Effector memory CD8-positive, alpha-beta T cell (primary cell): Measurements from ENCODE around the gene PRRT2.
"Not testable (repeated sequence)": the region's sequence is repeated elsewhere in the genome, so short reads cannot be mapped to it uniquely, and the experiment has no call there.

ENCODE experiments used
- ATAC-seq: fragments of 150-1000 bp; cut with Tn5 transposase; replicated peaks from 2 replicates; pipeline ENCODE4 v1.10.0; 2021; ENCODE audit warnings: mild to moderate bottlenecking, moderate library complexity
- DNase-seq, 3 experiments: peaks; one replicate each; pipeline ENCODE4 v3.0.0; 2021
- H3K27ac Mint-ChIP-seq, 2 donors: one replicate each; pipeline ENCODE4 v1.8.0; 2022; ENCODE audit warnings: mild to moderate bottlenecking in 2 of 2, mixed read lengths in 2 of 2, moderate library complexity in 2 of 2
- H3K27me3 Mint-ChIP-seq, 2 donors: one replicate each; pipeline ENCODE4 v1.8.0; 2022; ENCODE audit warnings: mixed read lengths in 2 of 2
- H3K36me3 Mint-ChIP-seq: one replicate; pipeline ENCODE4 v1.8.0; 2022; ENCODE audit warnings: mild to moderate bottlenecking, moderate library complexity, mixed read lengths; ENCODE audit not compliant: insufficient read depth
- H3K4me1 Mint-ChIP-seq, 2 donors: one replicate each; pipeline ENCODE4 v1.8.0; 2022; ENCODE audit warnings: low read depth in 2 of 2, mixed read lengths in 2 of 2
- H3K4me3 Mint-ChIP-seq, 2 donors: one replicate each; pipeline ENCODE4 v1.8.0; 2022; ENCODE audit warnings: mild to moderate bottlenecking in 2 of 2, mixed read lengths in 2 of 2, moderate library complexity in 2 of 2
- H3K9me3 Mint-ChIP-seq, 2 donors: one replicate each; pipeline ENCODE4 v1.8.0; 2022; ENCODE audit warnings: mixed read lengths in 2 of 2

PRRT2 gene

DNA sequence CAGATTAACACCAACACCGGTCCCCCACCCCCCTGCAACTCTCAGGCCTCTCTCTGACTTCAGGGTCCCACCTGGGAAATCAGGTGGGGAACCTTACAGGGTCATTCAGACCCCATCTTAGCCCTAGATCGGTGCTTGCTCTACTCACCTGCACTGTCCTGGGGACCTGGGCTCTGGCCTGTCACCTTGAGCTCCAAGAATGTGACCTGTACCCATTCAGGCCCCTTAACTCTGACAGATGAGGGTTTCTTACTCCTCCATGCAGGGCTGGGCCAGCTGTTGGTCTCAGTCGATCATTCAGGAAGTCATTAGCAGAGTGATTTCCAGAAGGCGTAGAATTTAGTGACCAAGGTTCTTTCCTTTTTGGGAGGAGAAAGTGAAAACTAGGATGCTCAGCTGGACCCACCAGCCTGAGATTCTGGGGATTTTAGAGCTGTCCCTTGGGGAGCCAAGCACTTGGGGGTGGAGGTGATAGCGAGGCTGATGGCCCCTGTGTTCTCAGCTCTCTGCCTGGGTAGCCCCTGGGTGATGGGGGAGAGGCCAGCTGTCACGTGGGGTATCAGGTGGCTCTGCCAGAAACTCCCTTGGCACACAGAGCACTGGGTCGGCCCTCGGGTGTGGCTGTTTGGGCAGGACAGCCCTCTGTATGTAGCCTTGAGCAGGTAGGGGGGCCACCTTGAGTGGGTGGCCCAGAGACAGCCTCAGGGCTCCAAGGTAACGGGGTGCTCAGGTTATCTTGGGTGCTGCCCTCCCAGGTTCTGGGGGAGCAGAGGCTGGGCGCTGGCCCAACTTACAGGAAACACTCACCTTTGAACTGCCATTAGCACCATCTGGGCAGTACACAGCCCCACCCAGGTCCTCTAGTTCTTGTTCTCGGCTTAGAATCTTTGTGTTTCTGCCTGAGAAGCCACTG is 9.0 kb downstream of the PRRT2 start:
- H3K4me1 Mint-ChIP-seq = peaks cover 62 to 69% of the 10 kb centered on the region in 2 donors
- no peaks in the 10 kb centered on the region for H3K27me3 Mint-ChIP-seq
- H3K9me3 Mint-ChIP-seq = no peaks in the 10 kb centered on the region
- peak overlapping the region; percentile 94 for H3K27ac Mint-ChIP-seq
- H3K36me3 Mint-ChIP-seq = peaks cover 44% of the 10 kb centered on the region
- ATAC-seq (peak; percentile 66), DNase-seq (peak in 2 of 3 experiments; percentile 41 to 53)
- peak overlapping the region; percentile 96 to 98 for H3K4me3 Mint-ChIP-seq

DNA sequence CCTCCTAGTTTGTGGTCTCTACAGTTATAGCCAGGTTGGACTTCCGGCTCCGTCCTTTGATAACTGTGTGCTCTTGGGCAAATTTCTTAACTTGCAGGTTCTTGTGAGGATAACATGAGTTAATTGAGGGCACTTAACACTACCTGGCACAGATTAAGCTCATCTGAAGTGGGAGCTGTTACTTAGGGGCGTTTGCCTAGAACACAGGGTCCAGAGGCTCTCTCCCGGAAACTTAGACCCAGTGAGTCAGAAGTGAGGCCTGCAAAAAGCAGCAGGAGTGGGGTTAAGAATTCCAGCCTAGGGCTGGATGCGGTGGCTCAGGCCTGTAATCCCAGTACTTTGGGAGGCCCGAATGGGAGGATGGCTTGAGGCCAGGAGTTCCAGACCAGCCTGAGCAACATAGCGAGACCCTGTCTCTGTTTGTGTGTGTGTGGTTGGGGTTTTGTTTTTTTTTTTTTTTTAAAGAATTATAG is 9.7 kb downstream of the PRRT2 start:
- Mint-ChIP-seq H3K27ac (peak overlapping the region; percentile 94), H3K36me3 (peaks cover 40% of the 10 kb centered on the region), H3K27me3 (no peaks in the 10 kb centered on the region), H3K4me1 (peaks cover 59 to 68% of the 10 kb centered on the region in 2 donors), H3K9me3 (no peaks in the 10 kb centered on the region), H3K4me3 (peak overlapping the region; percentile 96 to 98)
- DNase-seq = no peak
- ATAC-seq = no peak

DNA sequence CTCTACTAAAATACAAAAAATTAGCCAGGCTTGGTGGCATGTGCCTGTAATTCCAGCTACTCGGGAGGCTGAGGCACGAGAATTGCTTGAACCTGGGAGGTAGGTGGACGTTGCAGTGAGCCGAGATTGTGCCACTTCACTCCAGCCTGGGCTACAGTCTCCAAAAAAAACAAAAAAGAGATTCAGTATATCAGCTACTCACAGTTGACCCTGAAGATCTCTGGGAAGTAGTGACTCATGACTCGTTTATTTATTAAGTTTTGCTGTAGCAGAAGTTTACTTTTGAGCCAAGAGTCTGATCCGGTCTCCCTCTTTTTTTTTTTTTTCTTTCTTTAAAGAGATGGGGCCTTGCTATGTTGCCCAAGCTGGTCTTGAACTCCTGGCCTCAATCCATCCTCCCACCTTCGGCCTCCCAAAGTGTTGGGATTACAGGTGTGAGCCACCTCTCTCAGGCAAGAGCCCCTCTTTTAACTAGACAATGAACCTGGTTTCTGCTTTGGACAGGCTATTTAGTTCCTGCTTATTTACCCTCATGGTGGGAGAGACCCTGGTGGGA is 12.7 kb downstream of the PRRT2 start:
- Mint-ChIP-seq H3K4me3 (peak overlapping the region; percentile 52 to 72), H3K4me1 (peaks cover 47 to 60% of the 10 kb centered on the region in 2 donors)
- no peak for ATAC-seq

DNA sequence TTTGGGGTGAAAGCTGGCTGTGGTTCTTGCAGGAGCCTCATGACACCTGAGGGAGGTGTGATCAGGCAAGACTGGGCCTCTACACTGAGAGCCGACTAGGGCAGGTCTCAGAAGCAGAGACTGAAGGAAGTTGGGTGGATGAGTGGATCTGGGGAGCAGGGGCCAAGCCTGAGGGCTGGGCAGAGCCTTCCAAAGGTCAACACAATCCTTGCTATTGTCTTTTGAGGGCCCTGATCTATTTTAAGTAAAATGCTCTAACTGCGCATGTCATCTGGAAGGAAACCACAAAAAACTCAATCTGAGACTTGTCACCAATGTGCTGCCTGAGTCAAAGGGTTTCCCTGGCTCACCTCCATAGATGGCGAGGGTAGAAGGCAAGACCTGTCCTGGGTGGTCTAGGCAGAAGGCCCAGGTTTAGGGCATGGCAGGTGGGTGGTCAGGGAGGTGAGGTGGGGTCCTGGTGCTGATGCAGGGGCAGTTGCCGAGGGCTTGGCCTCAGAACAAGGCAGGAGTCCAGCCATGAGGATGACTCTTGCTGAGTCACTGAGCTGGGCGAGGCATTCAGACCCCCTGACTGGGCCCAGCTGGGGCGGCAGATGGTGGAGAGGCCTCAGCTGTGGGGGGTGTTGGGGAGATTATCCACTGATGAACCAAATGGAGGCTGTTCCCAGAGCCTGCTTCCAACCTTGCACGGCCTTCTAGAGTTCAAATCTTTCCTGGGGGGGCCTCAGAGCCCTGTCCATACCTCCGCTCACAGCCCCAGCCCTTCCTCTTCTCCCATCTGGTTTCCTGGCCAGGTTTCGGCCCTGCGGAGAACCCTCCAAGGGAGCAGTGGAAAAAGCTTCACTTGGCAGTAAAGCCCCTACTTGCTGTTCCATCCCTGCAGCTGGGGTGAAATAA is 13.4 kb downstream of the PRRT2 start:
- Mint-ChIP-seq H3K9me3 (no peaks in the 10 kb centered on the region), H3K27me3 (no peaks in the 10 kb centered on the region), H3K27ac (peak overlapping the region; percentile 88 to 92), H3K4me3 (peak overlapping the region; percentile 52 to 72), H3K36me3 (peaks cover 10% of the 10 kb centered on the region), H3K4me1 (peaks cover 42 to 59% of the 10 kb centered on the region in 2 donors)
- ATAC-seq = no peak
- no peak for DNase-seq

More for the DNA sequence above, 12.7 kb downstream of the PRRT2 start:
- Mint-ChIP-seq H3K27ac (peak overlapping the region; percentile 88 to 92), H3K36me3 (peaks cover 16% of the 10 kb centered on the region), H3K9me3 (no peaks in the 10 kb centered on the region), H3K27me3 (no peaks in the 10 kb centered on the region)
- no peak for DNase-seq

DNA sequence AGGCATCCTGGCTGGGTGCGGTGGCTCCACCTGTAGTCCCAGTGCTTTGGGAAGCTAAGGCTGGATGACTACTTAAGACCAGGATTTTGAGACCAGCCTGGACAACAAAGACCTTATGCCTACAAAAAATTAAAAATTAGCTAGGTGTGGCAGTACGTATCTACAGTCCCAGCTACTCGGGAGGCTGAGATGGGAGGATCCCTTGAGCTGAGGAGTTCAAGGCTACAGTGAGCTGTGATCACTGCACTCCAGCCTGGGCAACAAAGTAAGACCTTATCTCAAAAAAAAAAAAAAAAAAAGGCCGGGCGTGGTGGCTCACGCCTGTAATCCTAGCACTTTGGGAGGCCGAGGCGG is 14.3 kb downstream of the PRRT2 start:
- Mint-ChIP-seq H3K4me1 (peaks cover 35 to 58% of the 10 kb centered on the region in 2 donors), H3K4me3 (peak overlapping the region; percentile 63 to 70), H3K27me3 (no peaks in the 10 kb centered on the region), H3K36me3 (peaks cover 6% of the 10 kb centered on the region), H3K9me3 (no peaks in the 10 kb centered on the region), H3K27ac (peak overlapping the region; percentile 71 to 91)
- ATAC-seq = no peak
- no peak for DNase-seq

DNA sequence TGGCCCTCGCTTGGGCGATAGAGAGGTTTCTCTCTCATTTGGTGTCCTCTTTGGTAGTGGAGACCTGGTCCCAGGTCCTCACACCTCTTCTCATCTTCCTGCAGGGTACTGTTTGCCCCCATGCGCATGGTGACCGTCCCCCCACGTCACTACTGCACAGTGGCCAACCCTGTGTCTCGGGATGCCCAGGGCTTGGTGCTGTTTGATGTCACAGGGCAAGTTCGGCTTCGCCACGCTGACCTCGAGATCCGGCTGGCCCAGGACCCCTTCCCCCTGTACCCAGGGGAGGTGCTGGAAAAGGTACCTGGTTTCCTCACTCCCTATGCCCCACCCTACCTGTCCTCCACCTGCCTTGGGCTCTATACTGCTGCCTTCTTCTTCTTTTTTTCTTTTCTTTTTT is 18.8 kb downstream of the PRRT2 start:
- no peak overlapping the region for H3K4me3 Mint-ChIP-seq
- peaks cover 50% of the 10 kb centered on the region for H3K36me3 Mint-ChIP-seq
- no peak for DNase-seq
- H3K9me3 Mint-ChIP-seq = no peaks in the 10 kb centered on the region
- H3K27ac Mint-ChIP-seq = peak overlapping the region in 1 of 2 donors; percentile 19
- no peaks in the 10 kb centered on the region for H3K27me3 Mint-ChIP-seq
- peaks cover 15 to 30% of the 10 kb centered on the region in 2 donors for H3K4me1 Mint-ChIP-seq
- no peak for ATAC-seq

DNA sequence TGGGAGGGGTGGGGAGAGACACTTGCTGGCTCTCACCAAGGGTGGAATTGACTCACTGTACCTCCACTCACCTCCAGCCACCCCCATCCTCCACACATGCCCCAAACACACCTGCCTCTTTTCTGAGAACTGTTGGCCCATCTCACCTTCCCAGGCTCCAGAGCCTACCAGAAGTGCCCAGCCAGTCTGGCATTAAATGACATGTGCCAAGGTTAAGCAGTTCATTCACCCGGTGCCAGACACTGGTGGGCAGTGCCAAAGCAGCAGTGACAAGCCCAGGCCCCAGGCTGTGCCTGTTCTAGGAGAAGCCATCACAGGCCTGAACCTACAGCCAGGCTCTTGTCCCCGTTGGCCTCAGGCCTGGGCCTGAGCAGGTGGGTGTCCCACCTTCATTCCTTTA is 19.5 kb downstream of the PRRT2 start:
- Mint-ChIP-seq H3K36me3 (peaks cover 55% of the 10 kb centered on the region), H3K27ac (peak overlapping the region; percentile 19 to 63), H3K4me3 (no peak overlapping the region), H3K9me3 (no peaks in the 10 kb centered on the region), H3K27me3 (no peaks in the 10 kb centered on the region), H3K4me1 (peaks cover 13 to 27% of the 10 kb centered on the region in 2 donors)
- ATAC-seq = no peak
- no peak for DNase-seq

DNA sequence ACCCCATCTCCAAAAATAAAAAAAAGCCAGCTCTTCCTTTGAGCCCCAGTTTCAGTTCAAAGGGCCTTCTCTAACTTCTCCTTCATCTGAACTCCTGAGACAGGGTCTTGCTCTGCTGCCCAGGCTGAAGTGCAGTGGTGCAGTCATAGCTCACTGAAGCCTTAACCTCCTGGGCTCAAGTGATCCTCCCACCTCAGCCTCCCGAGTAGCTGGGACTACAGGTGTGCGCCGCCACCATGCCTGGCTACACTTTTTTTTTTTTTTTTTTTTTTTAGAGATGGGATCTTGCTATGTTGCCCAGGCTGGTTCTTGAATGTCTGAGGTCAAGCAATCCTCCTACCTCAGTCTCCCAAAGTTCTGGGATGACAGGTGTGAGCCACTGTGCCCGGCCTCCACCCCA is 21.2 kb downstream of the PRRT2 start:
- DNase-seq, H3K9me3 Mint-ChIP-seq, H3K4me3 Mint-ChIP-seq, H3K27me3 Mint-ChIP-seq, ATAC-seq: not testable (repeated sequence)
- peaks cover 6 to 15% of the 10 kb centered on the region in 2 donors for H3K4me1 Mint-ChIP-seq
- H3K27ac Mint-ChIP-seq = peak overlapping the region in 1 of 2 donors; percentile 28
- H3K36me3 Mint-ChIP-seq = peaks cover 64% of the 10 kb centered on the region

DNA sequence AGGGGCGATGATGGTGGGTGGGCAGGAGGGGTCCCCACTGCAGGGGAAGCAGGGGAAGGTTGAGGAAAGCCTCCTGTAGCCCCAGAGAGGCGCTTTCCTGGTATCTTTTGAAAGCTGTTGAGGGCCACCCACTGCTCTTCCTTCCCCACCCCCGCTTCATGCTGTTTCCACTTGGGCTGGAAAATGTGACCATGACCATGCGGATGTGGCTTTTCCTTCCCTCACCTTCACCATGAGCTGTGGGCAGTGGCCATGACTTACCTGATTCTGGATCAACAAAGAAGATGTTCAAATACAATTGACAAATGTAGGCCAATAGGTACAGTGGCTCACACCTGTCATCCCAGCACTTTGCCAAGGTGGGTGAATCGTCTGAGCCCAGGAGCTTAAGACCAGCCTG is 22.1 kb downstream of the PRRT2 start:
- Mint-ChIP-seq H3K9me3 (no peaks in the 10 kb centered on the region), H3K27ac (no peak overlapping the region), H3K36me3 (peaks cover 67% of the 10 kb centered on the region), H3K27me3 (no peaks in the 10 kb centered on the region), H3K4me3 (no peak overlapping the region), H3K4me1 (peaks cover 6 to 15% of the 10 kb centered on the region in 2 donors)
- ATAC-seq = no peak
- DNase-seq = no peak

DNA sequence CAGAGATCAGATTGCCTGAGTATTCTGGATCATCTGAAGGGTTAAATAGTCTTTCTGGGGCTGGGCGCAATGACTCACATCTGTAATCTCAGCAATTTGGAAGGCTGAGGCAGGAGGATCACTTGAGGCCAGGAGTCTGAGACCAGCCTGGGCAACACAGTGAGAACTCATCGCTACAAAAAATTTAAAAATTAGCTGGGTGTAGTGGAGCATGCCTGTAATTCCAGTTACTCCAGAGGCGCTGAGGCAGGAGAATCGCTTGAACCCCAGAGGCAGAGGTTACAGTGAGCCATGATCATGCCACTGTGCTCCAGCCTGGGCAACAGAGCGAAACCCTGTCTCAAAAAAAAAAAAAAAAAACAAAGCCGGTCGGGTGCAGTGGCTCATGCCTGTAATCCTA is 23.9 kb downstream of the PRRT2 start:
- DNase-seq (no peak), ATAC-seq (no peak)
- peaks cover 83% of the 10 kb centered on the region for H3K36me3 Mint-ChIP-seq
- no peaks in the 10 kb centered on the region for H3K9me3 Mint-ChIP-seq
- peaks cover 1 to 3% of the 10 kb centered on the region in 2 donors for H3K4me1 Mint-ChIP-seq
- H3K27ac Mint-ChIP-seq = no peak overlapping the region
- H3K4me3 Mint-ChIP-seq = no peak overlapping the region
- no peaks in the 10 kb centered on the region for H3K27me3 Mint-ChIP-seq

DNA sequence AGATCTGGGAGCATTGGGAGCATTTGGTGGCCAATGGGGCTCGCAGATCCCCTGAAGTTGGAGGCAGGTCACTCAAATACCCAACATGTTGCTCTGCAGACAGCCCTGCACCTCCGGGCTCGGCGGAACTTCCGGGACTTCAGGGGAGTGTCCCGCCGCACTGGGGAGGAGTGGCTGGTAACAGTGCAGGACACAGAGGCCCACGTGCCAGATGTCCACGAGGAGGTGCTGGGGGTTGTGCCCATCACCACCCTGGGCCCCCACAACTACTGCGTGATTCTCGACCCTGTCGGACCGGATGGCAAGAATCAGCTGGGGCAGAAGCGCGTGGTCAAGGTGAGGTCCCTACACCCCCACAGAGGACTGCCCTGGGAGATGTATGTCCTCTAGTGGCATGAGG is 24.6 kb downstream of the PRRT2 start:
- Mint-ChIP-seq H3K9me3 (no peaks in the 10 kb centered on the region), H3K27ac (no peak overlapping the region), H3K4me3 (no peak overlapping the region), H3K27me3 (no peaks in the 10 kb centered on the region), H3K4me1 (peaks cover 0 to 1% of the 10 kb centered on the region in 2 donors), H3K36me3 (peaks cover 83% of the 10 kb centered on the region)
- no peak for ATAC-seq
- DNase-seq = no peak

DNA sequence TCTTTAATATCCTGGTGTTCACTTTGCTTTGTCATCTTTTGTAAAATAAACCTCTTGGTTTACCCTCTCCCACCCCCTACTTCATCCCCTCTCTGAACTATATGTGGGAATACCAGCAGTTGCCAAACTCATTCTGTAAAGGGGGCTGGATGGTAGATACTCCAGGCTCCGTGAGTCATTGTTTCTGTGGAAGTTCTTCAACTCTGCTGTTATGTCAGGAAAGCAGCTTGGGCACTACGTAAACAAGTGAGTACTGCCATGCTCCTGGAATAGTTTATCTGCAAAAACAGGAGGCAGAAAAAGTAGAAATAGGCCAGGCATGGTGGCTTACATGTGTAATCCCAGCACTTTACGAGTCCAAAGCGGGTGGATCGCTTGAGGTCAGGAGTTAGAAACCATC is 25.8 kb downstream of the PRRT2 start:
- Mint-ChIP-seq H3K27me3 (no peaks in the 10 kb centered on the region), H3K9me3 (no peaks in the 10 kb centered on the region), H3K4me3 (no peak overlapping the region), H3K27ac (peak overlapping the region in 1 of 2 donors; percentile 41), H3K36me3 (peaks cover 79% of the 10 kb centered on the region), H3K4me1 (peaks cover 0 to 1% of the 10 kb centered on the region in 2 donors)
- no peak for DNase-seq
- no peak for ATAC-seq

DNA sequence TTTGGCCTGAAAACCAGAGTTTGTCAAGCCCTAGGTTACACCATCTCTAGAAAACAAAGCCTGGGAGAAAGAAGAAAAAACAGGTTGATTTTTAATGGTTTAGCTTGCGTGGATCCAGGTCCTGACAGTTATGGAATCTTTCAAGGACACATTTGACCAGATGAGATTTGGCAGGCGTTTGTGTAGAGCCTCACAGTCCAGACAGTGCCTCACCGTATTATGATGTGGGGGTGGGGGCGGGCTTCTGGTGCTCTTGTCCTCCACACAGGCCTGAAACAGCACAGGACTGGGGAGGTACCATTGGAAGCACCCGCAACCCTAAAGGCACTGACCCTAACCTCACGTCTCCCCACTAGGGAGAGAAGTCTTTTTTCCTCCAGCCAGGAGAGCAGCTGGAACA is 27.8 kb downstream of the PRRT2 start:
- no peak overlapping the region for H3K27ac Mint-ChIP-seq
- no peak for DNase-seq

More for the DNA sequence above, 27.8 kb downstream of the PRRT2 start:
- no peak for ATAC-seq
- Mint-ChIP-seq H3K4me1 (peaks cover 0 to 1% of the 10 kb centered on the region in 2 donors), H3K36me3 (peaks cover 64% of the 10 kb centered on the region), H3K4me3 (no peak overlapping the region), H3K27me3 (no peaks in the 10 kb centered on the region), H3K9me3 (no peaks in the 10 kb centered on the region)
